NCI-H526 treated with DMSO at 0.1 percent for 48 hours (cell line): Measurements from ENCODE around the gene SSH3.

Experiments
- DNase-seq: peaks from one replicate; lab custom pipeline; 2025; lab: John Stamatoyannopoulos, UW

The SSH3 gene

DNA sequence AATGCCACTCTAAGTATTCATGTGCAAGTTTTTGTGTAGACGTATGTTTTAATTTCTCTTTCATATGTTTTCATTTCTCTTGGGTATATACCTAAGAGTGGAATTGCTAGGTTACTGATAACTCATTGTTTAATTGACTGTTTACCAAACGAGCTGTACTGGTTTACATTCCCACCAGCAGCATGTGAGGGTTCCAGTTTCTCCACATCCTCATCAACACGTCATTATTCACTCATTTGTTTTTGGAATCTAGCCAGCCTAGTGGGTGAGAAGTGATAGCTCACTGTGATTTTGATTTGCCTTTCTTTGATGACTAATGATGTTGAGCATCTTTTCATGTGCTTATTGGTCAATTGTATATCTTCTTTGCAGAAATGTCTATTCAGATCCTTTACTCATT, 10.2 kb upstream of the SSH3 start:
- no peak for DNase-seq

DNA sequence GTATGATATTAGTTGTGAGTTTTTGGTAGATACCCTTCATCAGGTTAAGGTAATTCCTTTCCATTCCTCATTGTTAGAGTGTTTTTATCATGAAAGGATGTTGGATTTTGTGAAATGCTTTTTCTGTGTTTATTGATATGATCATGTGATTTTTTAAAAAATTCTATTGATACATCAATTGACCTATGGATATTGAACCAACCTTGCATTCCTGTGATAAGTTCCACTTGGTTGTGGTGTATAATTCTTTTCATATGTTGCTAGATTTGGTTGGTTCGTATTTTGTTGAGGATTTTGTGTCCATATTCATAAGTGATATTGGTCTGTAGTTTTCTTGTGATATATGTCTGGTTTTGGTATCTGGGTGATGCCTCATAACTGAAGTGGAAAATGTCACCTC, 7.5 kb upstream of the SSH3 start:
- no peak for DNase-seq

DNA sequence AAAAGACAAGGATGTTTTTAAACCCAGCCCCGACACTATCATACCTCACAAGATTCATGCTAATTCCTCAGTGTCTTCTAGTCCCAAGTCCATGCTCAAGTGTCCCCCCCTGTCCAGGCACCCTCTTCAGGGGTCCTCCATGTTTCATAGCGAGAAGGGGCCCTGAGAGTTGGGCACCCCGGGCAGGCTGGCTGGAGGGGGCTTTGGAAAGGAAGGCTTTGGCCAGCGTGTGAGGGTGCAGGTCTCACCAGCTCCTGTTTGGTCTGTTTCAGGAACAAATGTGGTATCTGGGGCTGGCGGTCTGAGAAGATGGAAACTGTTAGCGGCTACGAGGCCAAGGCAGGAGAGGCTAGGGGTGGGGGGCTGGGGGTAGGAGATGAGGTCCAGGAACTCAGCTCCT, 4.5 kb upstream of the SSH3 start:
- no peak for DNase-seq

DNA sequence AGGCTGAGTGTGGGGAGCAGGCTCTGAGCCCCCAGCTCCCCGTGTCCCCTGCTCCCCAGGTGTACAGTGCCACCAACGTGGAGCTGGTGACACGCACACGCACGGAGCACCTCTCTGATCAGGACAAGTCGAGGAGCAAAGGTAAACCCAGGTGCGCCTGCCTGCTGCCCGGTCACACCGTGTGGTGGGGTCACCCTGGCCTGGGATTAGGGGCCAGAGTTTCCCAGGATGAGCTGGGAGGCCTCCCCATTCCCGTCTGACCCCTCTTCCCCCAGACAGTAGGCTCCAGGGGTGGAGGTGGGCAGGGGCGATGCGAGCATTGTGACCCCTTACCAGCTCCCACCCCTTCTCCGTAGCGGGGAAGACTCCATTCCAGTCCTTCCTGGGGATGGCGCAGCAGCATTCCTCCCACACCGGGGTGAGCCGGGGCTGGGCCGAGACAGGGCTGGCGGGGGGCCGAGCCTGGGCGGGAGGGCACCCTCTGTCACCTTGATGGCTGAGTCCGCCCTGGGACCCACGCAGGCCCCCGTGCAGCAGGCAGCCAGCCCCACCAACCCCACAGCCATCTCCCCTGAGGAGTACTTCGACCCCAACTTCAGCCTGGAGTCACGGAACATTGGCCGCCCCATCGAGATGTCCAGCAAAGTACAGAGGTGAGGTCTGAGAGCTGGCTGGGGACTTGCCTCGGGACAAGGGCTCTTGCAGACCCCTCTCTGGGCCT, 3.7 kb upstream of the SSH3 start:
- DNase-seq = no peak

DNA sequence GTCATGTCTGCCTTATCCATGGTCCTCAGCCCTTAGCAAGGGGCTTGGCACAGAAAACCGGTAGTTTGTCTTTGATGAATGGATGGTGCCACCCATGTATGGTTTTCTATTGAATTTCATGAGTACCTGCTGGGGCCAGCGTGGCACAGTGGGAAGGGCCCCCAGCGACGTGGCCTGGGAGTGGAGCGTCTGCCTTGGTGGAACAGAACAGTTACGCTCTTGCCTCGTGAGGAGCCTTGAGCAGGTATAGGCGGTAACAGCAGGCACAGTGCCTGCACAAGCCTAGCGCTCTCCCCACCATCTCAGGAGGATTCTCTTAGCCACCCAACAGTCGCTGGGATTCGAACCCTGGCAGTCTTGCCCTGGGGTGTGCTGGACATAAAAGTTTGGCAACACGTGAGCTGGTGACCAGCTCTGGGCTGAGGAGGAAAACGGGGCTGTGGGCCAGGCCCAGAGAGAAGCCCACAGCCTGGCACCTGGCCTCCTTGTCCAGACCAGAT, 3.0 kb upstream of the SSH3 start:
- no peak for DNase-seq

DNA sequence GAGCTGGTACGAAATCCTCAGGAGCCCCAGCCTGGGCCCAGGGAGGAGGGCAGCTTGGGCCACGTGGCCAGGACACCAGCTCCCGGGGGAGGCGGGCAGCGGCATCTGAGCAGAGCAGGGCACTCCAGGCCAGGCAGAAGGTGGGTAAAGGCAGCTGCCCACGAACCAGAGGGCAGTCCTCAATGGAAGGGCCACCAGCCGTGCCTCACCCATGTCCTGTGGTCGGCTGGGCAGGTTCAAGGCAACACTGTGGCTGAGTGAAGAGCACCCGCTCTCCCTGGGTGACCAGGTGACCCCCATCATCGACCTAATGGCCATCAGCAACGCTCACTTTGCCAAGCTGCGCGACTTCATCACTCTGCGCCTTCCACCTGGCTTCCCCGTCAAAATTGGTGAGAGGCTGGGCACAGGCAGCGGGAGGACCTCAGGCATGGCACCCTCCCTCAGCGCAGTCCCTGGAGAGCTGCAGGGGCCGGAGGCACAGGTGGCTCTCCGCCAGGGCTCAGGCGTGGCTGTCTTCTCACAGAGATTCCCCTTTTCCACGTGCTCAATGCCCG, 2.5 kb upstream of the SSH3 start:
- DNase-seq = no peak

DNA sequence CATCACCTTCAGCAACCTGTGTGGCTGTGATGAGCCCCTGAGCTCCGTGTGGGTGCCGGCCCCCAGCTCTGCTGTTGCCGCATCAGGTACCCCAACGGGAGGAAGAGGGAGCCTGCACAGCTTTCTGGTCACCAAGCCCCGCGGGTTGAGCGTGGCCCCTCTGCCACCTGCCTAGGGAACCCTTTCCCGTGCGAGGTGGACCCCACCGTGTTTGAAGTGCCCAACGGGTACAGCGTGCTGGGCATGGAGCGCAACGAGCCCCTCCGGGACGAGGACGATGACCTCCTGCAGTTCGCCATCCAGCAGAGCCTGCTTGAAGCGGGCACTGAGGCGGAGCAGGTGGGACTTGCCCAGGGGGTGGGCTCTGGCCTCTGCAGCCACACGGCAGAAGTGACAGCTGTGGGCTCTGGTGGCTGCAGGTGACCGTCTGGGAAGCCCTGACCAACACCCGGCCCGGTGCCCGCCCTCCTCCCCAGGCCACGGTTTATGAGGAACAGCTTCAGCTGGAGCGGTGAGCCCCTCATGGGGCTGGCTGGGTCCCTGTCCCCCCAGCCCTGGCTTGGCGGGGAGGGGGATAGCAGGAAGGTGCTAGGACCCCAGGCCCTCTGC, 1.9 kb upstream of the SSH3 start:
- no peak for DNase-seq

DNA sequence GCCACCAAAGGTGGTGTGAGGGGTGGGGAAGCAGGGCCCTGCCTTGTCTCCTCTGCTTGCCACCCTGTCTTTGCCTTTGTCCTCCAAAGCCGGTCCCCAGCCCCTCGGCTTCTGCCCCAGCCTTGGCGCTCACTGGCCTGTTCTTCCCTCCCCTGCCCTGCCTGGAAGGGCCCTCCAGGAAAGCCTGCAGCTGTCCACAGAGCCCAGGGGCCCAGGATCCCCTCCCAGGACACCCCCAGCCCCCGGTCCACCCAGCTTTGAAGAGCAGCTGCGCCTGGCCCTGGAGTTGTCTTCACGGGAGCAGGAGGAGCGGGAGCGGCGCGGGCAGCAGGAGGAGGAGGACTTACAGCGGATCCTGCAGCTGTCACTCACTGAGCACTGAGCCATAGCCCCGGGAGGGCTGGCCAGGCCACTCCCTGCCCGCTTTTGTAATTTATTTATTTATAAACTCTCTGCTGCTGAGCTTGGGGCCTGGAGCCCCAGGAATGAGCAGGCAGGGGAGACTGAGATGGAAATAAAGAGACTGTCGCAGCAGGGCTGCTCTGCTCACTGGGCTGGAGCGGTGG, 1.3 kb upstream of the SSH3 start:
- DNase-seq = peak; percentile 72

DNA sequence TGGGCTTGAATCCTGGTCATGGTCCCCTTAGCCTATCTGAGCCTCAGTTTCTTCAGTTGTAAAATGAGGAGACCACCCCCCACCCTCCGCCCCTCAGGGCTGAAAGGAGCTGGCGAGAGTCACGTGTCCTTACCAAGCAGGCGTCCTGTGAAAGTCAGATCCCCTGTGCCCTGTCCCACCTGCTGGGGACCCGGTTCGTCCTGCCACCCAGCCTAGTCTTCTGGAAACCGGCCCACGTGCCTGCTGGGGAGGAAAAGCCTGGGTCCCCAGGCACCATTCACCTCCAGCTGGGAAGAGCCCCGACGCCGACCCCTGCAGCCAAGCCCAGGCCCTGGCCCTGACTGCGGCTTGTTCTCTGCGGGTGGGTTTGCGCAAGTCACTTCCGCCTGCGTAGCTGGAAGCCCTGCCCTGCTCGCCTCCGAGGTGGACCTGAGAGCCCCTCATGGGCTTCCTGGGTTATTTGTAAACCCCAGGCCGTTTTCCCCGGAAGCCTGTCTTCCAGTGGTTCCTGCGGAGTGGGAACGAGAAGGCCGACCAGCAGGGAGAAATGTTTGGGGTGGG, 679 bp upstream of the SSH3 start:
- peak; percentile 37 for DNase-seq

DNA sequence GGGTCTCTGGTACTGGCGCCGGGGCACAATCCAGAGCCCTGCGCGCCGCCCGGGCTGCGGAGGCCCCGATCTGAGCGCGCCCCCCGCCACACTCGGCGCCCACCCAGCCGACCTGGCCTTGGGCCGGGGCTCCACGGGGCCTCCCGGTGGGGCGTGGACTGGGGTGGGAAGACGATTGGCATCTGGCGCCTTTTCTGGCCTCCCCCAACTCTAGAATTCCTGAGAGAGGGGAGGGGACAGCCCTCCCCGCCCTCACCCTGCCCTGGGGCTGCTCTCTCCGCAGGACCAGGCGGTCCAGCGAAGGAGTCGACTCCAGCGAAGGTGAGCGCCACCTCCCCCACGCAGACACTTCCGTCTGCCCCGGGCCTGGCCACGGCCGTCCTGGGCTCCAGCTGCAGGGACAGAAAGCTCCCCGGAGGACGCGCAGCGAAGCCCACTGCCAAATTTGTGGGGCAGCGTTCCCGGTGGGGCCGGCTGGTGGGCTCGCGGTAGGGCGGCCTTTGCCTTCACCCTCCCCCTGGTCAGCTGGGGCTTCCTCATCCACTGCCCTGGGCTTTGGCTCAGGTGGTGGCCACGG, 593 bp downstream of the SSH3 start:
- DNase-seq = no peak

DNA sequence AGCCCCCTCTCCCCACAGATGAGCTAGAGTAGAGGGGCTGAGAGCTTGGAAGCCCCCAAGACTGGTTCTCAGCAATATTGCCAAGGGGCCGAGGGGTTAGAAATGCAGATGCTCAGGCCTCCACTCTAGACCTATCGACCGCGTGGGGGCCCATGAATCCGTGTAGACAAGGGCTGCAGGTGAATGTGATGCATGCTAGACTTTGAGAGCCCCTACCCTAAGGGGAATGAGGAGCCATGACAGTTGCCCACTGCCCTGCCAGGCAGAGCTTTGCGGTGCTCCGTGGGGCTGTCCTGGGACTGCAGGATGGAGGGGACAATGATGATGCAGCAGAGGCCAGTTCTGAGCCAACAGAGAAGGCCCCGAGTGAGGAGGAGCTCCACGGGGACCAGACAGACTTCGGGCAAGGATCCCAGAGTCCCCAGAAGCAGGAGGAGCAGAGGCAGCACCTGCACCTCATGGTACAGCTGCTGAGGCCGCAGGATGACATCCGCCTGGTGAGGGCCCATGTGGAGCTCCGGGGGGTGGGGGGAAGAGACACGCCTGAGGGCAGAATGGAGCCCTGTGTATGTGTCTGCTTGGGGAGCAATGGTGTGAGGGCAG, 1.3 kb downstream of the SSH3 start:
- DNase-seq = no peak

DNA sequence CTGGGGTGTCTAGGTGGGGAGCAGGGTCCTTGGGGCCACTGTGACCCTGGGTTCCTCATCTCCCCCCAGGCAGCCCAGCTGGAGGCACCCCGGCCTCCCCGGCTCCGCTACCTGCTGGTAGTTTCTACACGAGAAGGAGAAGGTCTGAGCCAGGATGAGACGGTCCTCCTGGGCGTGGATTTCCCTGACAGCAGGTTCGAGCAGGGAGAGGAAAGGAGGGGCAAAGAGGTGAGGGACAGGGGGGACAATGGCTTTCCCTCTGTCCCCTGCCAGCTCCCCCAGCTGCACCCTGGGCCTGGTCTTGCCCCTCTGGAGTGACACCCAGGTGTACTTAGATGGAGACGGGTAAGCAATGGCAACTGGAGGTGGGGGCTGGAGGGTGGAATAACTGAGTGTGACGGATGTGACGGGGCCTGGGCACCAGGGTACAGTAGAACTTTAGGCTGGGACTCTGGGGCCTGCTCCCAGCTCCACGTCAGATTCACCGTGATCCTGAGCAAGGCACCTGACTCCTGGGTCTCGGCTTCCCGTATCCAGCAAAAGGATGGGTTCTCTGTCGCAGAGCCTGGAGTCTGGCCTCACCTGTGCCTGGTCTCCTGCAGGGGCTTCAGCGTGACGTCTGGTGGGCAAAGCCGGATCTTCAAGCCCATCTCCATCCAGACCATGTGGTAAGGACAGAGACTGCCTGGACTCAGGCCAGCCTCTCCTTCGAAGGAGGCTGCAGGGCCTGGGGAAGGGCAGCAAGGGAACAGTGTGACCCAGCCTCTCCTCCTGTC, 3.6 kb downstream of the SSH3 start:
- no peak for DNase-seq

DNA sequence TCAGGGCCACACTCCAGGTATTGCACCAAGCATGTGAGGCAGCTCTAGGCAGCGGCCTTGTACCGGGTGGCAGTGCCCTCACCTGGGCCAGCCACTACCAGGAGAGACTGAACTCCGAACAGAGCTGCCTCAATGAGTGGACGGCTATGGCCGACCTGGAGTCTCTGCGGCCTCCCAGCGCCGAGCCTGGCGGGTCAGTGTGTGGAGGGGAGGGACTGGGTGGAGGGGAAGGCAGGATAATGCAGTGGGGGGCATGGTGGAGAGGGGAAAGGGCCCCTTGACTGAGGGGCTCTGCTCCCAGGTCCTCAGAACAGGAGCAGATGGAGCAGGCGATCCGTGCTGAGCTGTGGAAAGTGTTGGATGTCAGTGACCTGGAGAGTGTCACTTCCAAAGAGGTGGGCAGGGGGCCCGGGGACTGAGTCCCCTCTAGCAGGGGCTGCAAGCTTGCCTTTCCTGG, 4.2 kb downstream of the SSH3 start:
- DNase-seq = no peak

DNA sequence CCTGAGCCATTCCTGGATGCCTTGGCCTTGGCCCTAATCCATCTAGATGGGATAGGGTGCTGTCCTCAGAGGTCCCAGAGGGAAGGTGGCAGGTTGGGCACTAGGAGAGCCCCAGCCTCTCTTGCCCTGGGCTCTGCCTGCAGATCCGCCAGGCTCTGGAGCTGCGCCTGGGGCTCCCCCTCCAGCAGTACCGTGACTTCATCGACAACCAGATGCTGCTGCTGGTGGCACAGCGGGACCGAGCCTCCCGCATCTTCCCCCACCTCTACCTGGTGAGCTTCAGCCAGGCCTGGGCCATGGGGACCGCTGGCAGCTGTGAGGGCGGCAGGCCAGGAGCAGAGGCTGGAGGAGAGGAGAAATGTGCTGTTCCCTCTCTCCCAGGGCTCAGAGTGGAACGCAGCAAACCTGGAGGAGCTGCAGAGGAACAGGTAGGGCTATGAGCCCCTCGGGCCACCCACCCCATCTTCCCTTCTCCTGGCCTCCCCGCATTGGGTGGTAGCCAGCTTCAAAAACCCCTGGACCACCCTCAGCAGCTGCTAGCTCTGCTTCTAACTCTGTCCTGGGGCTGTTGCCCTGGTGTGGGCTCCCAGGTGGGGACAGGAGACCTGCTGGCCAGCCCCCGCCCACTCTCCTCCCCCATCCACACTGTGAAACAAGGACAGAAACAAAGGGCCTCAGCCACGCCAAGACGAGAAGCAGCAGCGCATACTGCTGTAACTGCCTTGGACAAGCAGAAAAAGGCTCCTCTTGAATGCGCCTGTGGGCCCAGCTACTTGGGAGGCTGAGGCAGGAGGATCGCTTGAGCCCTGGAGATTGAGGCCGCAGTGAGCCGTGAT, 4.9 kb downstream of the SSH3 start:
- DNase-seq = no peak

DNA sequence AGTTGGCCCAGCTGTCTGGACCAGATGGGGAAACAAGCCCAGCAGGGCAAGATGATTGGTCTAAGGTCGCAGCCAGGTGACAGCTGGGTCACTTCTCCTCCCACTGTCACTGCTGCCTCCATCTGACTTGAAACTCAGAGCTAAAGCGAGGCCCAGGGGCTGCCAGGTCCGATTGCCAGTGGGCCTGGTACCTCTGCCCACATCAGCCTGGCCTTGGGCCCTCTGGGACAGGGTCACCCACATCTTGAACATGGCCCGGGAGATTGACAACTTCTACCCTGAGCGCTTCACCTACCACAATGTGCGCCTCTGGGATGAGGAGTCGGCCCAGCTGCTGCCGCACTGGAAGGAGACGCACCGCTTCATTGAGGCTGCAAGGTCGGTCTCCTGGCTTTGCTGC, 5.8 kb downstream of the SSH3 start:
- DNase-seq = no peak

DNA sequence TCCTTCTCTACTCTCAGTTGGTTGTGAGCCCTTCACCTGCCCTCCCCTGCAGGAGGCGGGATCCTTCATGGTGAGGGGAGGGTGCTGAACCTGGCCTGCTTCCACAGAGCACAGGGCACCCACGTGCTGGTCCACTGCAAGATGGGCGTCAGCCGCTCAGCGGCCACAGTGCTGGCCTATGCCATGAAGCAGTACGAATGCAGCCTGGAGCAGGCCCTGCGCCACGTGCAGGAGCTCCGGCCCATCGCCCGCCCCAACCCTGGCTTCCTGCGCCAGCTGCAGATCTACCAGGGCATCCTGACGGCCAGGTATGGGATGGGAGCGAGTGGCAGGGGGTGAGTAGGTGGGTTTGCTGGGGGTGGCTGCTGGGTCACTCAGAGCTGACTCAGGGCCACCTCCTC, 6.3 kb downstream of the SSH3 start:
- no peak for DNase-seq

DNA sequence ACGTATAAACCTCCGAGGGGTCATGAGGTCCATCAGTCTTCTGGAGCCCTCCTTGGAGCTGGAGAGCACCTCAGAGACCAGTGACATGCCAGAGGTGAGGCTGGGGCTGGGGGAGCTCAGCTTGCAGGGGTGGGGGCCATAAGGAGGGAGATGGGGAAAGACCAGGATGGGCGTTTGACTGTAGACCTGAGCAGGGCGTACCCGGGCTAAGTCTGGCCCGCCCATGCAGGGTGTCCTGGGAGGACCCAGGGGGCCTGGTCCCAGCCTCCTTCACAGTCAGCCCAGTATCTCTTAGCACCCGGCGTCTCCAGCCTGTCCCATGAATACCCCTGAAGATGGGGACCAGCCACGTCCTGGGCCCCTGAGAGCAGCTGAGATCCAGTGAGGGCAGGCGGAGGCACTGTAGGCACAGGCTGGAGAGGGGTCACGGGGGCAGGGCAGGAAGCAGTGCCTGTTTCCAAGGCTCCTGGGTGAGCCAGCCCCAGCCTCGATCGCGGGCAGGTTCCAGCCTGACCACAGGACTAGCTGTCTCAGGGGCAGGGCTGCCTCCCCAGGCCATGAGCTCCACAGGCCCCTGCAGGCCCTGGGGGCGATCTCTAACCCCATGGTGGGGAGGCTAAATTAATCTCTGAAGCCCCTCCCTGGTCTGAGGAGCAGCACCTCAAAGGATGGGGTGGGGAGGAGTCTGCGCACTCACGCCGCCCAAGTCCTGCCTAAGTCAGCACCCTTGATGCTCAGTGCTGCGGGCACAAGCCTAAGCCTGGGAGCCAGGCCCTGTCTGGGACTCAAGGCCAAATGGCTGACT, 7.1 kb downstream of the SSH3 start:
- no peak for DNase-seq

DNA sequence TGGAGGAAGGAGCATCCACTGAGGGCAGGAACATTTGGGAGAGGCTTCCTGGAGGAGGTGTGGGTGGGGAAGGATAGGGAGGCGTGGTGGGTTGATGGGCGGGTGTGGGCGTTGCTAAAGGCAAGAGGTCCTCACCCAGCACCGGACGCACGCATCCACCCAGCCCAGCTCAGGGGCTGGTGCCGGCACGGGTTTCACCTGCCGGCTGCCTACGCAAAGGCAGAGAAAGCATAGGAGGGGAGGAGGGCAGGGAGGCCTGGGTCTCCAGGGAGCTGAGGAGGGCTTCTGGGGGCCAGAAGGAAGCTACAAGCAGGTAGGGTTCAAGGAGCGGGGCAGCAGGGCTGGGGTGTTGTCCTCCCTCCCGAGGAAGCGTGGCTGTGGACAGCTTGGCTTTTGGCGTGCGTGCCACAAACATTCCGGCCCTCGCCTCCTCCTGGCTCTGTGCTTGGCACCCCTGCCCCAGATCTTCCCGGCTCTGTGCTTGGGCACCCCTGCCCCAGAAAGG, 7.8 kb downstream of the SSH3 start:
- DNase-seq = no peak

DNA sequence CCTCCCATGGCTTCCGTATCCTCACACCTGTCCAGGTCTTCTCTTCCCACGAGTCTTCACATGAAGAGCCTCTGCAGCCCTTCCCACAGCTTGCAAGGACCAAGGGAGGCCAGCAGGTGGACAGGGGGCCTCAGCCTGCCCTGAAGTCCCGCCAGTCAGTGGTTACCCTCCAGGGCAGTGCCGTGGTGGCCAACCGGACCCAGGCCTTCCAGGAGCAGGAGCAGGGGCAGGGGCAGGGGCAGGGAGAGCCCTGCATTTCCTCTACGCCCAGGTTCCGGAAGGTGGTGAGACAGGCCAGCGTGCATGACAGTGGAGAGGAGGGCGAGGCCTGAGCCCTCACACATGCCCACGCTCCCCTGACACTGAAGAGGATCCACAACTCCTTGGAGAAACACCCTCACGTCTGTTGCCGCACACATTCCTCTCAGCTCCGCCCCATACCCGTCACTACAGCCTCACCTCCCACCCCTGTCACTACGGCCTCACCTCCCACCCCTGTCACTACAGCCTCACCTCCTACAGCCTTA, 8.3 kb downstream of the SSH3 start:
- DNase-seq = no peak
